GM18507 (cell line): Measurements from ENCODE around the gene EIF4ENIF1.
"Not testable (repeated sequence)": the region's sequence is repeated elsewhere in the genome, so short reads cannot be mapped to it uniquely, and the experiment has no call there.

ENCODE experiments used
- DNase-seq: peaks from one replicate; pipeline ENCODE4 v3.0.0; 2011; ENCODE audit warnings: low read depth; ENCODE audit not compliant: insufficient read length; ENCODE audit errors: extremely low spot score
- FAIRE-seq: peaks from 2 replicates; lab custom pipeline; 2011; peaks lifted over from hg19 to GRCh38; lab: Jason Lieb, UNC

EIF4ENIF1 gene

GRCh38 chr22:31495343-31495742 lies 5.7 kb upstream of the EIF4ENIF1 start:
- FAIRE-seq, result no peak

GRCh38 chr22:31493355-31493754 lies 3.7 kb upstream of the EIF4ENIF1 start:
- not testable (repeated sequence) for DNase-seq
- peak; percentile 64 for FAIRE-seq

More at GRCh38 chr22:31495343-31495742, 5.7 kb upstream of the EIF4ENIF1 start:
- no peak for DNase-seq

- FAIRE-seq (no peak), DNase-seq (no peak)
Observed at GRCh38 chr22:31492151-31492550, 2.5 kb upstream of the EIF4ENIF1 start.

- FAIRE-seq (no peak), DNase-seq (no peak)
Observed at GRCh38 chr22:31491218-31491962, 1.7 kb upstream of the EIF4ENIF1 start.

GRCh38 chr22:31490496-31490925 lies 869 bp upstream of the EIF4ENIF1 start:
- DNase-seq (peak; percentile 64), FAIRE-seq (peak; percentile 99)

GRCh38 chr22:31488988-31489617 lies 539 bp downstream of the EIF4ENIF1 start:
- FAIRE-seq (peak; percentile 38), DNase-seq (no peak)

- FAIRE-seq, result peak; percentile 70
- no peak for DNase-seq
Observed at GRCh38 chr22:31488346-31488883, 1.2 kb downstream of the EIF4ENIF1 start.

- FAIRE-seq (no peak), DNase-seq (no peak)
Observed at GRCh38 chr22:31486951-31487350, 2.7 kb downstream of the EIF4ENIF1 start.

GRCh38 chr22:31486369-31486768 lies 3.3 kb downstream of the EIF4ENIF1 start:
- DNase-seq, FAIRE-seq: not testable (repeated sequence)

- DNase-seq, FAIRE-seq: not testable (repeated sequence)
Observed at GRCh38 chr22:31482470-31482869, 7.2 kb downstream of the EIF4ENIF1 start.

GRCh38 chr22:31481129-31481528 lies 8.5 kb downstream of the EIF4ENIF1 start:
- no peak for DNase-seq
- FAIRE-seq, result no peak

GRCh38 chr22:31477329-31477728 lies 12.3 kb downstream of the EIF4ENIF1 start:
- DNase-seq (peak; percentile 35), FAIRE-seq (peak; percentile 95)

- DNase-seq (no peak), FAIRE-seq (no peak)
Observed at GRCh38 chr22:31475800-31476199, 13.8 kb downstream of the EIF4ENIF1 start.

- FAIRE-seq (no peak), DNase-seq (no peak)
Observed at GRCh38 chr22:31474743-31475142, 14.9 kb downstream of the EIF4ENIF1 start.

GRCh38 chr22:31465307-31465706 lies 24.3 kb downstream of the EIF4ENIF1 start:
- DNase-seq (no peak), FAIRE-seq (peak; percentile 5)

GRCh38 chr22:31461699-31462098 lies 27.9 kb downstream of the EIF4ENIF1 start:
- no peak for FAIRE-seq
- no peak for DNase-seq

- DNase-seq (peak; percentile 11), FAIRE-seq (peak; percentile 78)
Observed at GRCh38 chr22:31451709-31452571, 37.7 kb downstream of the EIF4ENIF1 start.

GRCh38 chr22:31449506-31449905 lies 40.1 kb downstream of the EIF4ENIF1 start:
- no peak for DNase-seq
- peak; percentile 9 for FAIRE-seq

GRCh38 chr22:31448382-31448781 lies 41.3 kb downstream of the EIF4ENIF1 start:
- FAIRE-seq, result no peak
- no peak for DNase-seq

- FAIRE-seq (no peak), DNase-seq (no peak)
Observed at GRCh38 chr22:31447337-31447736, 42.3 kb downstream of the EIF4ENIF1 start.
